ENCODE measurements around the gene GPD1.

Gene GPD1

GRCh38 chr12:50101663-50102062 lies 2.1 kb upstream of the GPD1 start:
- no peak for DNase-seq (ENCODE audit: low read depth, low spot score)

DNA sequence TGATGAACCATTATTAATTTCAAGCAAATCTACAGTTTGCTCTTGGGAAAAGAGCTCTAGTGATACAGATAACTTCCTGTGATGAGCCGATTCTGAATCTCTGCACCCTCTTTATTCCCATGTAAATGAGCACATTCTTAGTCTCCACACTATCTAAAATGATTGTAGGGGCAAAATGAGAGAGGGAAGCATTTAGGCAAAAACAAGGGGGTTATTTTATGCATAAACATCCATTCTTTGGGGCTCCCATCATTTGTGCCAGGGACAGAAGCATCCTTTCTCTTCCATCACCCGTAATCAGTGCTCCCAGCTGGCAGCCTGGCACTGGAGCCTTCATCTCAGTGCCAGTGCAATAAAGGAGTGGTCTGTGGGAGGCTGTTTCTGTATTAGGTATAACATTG lies 1.7 kb upstream of the GPD1 start:
- no peak for DNase-seq (ENCODE audit: low read depth, low spot score)

GRCh38 chr12:50102646-50103309 lies 1.0 kb upstream of the GPD1 start:
- no peak for DNase-seq (ENCODE audit: low read depth, low spot score)

GRCh38 chr12:50103351-50103750 lies 457 bp upstream of the GPD1 start:
- no peak for DNase-seq (ENCODE audit: low read depth, low spot score)

DNA sequence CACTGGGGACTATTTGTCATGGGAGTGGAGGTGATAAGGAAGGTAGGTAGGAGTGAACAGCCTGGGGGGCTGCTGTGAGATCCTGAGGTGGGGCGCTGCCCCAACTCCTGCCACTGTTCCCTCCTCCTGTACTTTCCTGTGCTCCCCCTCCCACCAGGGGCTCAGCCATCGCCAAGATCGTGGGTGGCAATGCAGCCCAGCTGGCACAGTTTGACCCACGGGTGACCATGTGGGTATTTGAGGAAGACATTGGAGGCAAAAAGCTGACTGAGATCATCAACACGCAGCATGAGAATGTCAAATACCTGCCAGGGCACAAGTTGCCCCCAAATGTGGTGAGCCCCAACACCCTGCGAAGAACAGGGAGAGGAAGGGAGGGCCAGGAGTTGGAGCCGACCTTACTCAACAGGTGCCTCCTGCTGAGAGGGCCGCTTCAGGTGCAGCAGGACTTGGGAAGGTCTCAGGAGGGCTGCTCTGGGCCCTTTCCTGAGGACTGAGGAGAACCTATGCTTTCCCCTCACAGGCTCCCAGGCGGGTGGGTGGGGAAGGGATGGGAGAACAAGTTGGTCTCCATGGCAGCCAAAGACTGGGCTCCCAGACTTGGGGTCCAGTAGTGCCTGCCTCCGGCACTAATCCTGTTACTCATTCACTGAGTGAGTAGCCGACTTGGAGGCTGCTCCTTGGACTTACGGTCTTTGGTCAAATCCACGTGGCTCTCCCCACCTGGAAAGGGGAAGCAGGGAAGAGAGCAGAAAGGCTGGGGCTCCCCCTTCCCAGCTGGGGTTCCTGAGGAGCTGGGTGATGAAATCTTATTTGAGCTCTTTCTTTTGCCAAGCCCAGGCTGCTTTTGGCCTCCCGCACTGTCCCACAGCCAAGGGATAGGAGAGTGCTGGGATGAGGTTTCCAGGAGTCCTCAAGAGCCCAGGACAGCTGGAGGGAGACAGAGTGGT lies 884 bp downstream of the GPD1 start:
- no peak for DNase-seq (ENCODE audit: low read depth, low spot score)

- DNase-seq (ENCODE audit: low read depth, low spot score): no peak
Measured at GRCh38 chr12:50105913-50106450, 2.2 kb downstream of the GPD1 start.

DNA sequence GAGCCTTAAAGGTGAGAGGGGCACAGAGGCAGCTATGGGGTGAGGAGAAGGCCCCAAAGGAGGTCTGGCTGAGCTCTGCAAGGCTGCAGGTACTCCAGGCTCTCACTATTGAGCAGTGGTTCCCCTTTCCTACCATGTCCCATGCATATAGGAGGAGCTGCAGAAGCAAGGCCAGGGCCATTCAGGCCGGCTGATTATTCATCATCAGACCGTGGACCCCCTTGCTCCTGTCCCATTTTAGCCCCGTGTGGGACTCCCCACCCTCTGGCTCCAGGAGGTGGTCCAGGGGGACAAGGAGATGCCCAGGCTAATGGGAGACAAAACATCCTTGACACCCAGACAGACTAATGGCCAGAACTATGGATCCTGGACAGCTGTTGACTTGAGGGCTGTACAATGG lies 3.1 kb downstream of the GPD1 start:
- no peak for DNase-seq (ENCODE audit: low read depth, low spot score)

- no peak for DNase-seq (ENCODE audit: low read depth, low spot score)
Measured at GRCh38 chr12:50107416-50108268, 3.8 kb downstream of the GPD1 start.

GRCh38 chr12:50109319-50109718 lies 5.5 kb downstream of the GPD1 start:
- no peak for DNase-seq (ENCODE audit: low read depth, low spot score)

- no peak for DNase-seq (ENCODE audit: low read depth, low spot score)
Measured at GRCh38 chr12:50110127-50110761, 6.4 kb downstream of the GPD1 start.

- DNase-seq (ENCODE audit: low read depth, low spot score): no peak
Measured at GRCh38 chr12:50110762-50111351, 7.0 kb downstream of the GPD1 start.

DNA sequence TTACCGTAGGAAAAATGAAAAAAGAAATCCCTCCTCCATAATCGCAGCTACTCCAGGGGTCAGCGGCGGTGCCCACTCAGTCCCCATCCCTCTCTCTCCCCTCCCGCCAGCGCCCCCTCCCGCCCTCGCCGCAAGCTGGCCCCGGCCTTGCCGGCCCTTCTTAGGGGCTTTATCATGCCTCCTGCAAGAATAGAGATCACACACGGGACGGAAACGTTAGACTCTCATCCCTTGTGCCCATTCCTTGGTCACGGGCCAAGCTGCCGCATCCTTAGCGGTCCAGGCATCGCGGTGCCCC lies 7.5 kb downstream of the GPD1 start:
- no peak for DNase-seq (ENCODE audit: low read depth, low spot score)

DNA sequence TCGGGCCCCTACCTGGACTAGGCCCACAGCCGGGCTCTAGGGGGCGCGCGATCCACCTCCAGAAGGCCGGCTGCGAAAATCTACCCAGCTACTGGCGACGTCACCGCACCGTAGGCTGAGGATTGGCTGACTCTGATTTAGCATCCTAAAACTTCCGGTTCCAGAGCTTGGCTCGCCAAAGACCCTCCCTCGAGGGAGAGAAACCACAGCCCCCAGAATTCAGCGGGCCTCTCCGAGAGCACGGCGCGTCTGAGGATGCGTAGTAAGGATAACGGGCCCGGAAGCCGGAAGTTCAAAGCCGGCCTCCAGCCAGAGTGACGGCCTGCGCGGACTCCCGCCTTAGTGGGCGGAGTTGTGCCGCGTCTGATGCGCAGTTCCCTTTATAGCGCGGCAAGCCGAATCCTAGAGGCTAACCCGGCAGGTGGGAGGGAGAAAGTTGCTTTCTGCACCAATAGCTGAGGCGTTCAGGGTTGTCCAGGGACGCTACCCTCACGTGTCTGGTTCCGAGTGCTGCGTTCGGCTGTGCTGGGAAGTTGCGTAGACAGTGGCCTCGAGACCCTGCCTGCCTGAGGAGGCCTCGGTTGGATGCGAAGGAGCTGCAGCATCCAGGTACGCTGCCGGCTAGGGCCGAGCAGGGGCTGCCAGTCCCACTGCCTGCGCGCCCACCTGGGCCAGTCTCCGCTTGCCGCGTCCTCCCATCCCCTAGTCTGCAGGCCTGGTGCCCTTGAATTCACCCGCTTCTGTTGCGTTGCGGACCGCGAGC lies 8.1 kb downstream of the GPD1 start, which contains the start of gene COX14:
Gene COX14 (plus strand): TSS at position 544 of the 763 bp plus-strand sequence. CDS start 7,808 bp downstream, outside the sequence.
- peak; percentile 98 for DNase-seq (ENCODE audit: low read depth, low spot score)

- DNase-seq (ENCODE audit: low read depth, low spot score): no peak
Measured at GRCh38 chr12:50112456-50113218, 8.8 kb downstream of the GPD1 start.

DNA sequence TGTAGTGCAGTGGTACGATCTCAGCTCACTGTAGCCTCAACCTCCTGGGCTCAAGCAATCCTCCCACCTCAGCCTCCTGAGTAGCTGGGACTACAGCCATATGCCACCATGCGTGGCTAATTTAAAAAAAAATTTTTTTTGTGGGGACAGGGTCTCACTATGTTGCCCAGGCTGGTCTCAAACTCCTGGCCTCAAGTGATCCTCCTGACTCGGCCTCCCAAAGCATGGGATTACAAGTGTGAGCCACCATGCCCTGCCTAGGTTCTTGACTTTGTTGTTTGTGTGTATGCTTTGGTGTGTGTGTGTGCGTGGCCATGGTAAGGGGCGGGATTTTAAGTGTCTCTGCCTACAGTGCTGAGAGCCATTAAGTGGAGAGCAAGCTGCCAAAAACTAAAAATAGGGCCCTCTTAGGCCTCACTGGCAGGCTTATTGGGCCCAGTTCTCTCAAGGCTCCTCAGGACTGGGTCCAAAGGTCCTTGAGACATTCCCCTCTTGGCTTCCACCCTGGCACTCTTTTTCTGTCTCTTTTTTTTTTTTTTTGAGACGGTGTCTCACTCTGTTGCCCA lies 13.3 kb downstream of the GPD1 start:
- DNase-seq (ENCODE audit: low read depth, low spot score): no peak

DNA sequence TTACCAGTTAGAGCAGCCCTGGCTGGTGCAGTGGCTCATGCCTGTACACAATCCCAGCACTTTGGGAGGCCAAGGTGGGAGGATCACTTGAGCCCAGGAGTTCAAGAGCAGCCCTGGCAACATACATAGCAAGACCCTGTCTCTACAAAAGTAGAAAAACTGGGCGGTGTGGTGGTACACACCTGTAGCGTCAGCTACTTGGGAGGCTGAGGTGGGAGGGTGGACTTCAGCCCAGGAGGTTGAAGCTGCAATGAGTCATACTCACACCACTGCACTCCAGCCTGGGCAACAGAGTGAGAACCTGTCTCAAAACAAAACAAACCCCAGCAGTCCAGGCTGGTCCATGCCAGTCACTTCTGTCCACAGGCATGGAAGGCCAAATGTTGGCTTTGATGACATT lies 15.6 kb downstream of the GPD1 start:
- no peak for DNase-seq (ENCODE audit: low read depth, low spot score)

DNA sequence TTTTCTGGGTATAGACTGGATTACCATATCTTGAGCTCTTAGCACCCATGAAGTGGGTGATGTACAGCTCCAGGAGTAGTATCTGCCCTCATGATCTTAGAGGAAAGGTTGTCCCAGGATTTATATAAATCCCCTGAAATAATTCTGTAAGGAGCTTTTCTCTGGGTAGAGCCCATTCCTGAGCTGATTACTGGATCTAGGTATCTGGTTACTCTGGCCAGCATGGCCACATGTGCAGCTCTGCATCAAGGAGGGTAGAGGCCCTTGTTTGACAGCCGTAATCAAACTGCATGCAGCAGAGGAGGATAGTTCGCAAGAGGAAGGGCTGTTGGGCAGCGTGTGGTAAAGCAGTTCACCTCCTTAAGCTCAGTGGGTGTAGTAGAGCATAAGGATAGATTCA lies 16.7 kb downstream of the GPD1 start:
- DNase-seq (ENCODE audit: low read depth, low spot score): no peak

- DNase-seq (ENCODE audit: low read depth, low spot score): no peak
Measured at GRCh38 chr12:50120953-50121352, 17.1 kb downstream of the GPD1 start.

GRCh38 chr12:50121641-50122040 lies 17.8 kb downstream of the GPD1 start:
- DNase-seq (ENCODE audit: low read depth, low spot score): no peak
